PFSK-1 (cell line): ENCODE results near the gene HOXA13.

ENCODE experiments used
- POLR2AphosphoS5 ChIP-seq: IDR thresholded peaks from 2 replicates; pipeline ENCODE4 v1.6.1; 2012; ENCODE audit warnings: low read depth, mild to moderate bottlenecking, control low read depth, low read length, moderate library complexity
- SIN3A ChIP-seq: IDR thresholded peaks from 2 replicates; pipeline ENCODE4 v1.6.1; 2012; ENCODE audit warnings: mild to moderate bottlenecking, low read length, moderate library complexity, borderline replicate concordance; ENCODE audit not compliant: insufficient read depth

DNA sequence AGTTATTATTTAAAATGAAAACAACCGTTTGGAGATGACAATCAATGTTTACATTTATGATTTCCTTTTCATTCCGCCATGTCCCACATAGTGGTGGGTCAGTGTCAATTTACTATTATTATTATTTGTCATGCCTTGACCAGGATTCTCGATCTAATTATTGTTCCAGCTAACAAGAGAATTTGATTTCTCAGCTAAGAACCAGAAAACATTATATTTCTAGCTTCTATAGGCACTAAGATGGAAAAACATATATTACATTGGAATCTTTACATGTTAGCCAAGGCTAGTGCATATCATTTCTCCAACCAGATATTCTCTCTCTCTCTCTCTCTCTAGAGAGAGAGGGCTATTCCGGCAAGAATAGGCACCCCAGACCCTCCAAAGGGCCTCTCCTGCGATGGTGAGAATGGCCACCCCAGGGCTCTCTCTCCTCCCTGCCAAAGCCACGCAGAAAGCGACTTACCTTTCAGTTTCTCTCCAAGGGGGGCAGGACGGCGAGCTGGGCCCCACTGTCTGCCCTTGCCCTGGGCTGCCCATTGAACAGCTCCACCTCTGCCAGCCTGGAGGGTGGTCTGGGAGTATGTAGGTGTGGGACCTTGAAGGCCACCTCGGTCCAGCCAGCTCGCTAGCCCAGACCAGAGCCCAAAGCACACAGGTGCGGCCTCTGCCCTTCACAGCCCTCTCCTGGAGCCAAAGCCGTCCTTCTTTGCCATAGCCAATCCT, 49.9 kb downstream of the HOXA13 start:
- no peak for TF ChIP-seq POLR2AphosphoS5
- no peak for TF ChIP-seq SIN3A
